ENCODE data around the gene MAP4.
"Not testable (repeated sequence)": the region's sequence is repeated elsewhere in the genome, so short reads cannot be mapped to it uniquely, and the experiment has no call there.

The MAP4 gene

GRCh38 chr3:47902746-47903145 lies 113.5 kb downstream of the MAP4 start:
- DNase-seq (ENCODE audit: insufficient read length, low spot score) (no peak), FAIRE-seq (no peak)

GRCh38 chr3:47901280-47901833 lies 114.9 kb downstream of the MAP4 start:
- no peak for DNase-seq (ENCODE audit: insufficient read length, low spot score)
- FAIRE-seq = no peak

- DNase-seq (ENCODE audit: insufficient read length, low spot score) (no peak), FAIRE-seq (no peak)
Observed at GRCh38 chr3:47899495-47900108, 116.6 kb downstream of the MAP4 start.

- FAIRE-seq = no peak
- no peak for DNase-seq (ENCODE audit: insufficient read length, low spot score)
Observed at GRCh38 chr3:47897954-47898353, 118.3 kb downstream of the MAP4 start.

- FAIRE-seq (no peak), DNase-seq (ENCODE audit: insufficient read length, low spot score) (no peak)
Observed at GRCh38 chr3:47896736-47897135, 119.5 kb downstream of the MAP4 start.

GRCh38 chr3:47895241-47895640 lies 121.0 kb downstream of the MAP4 start:
- DNase-seq (ENCODE audit: insufficient read length, low spot score) (no peak), FAIRE-seq (no peak)

GRCh38 chr3:47892286-47893040 lies 123.8 kb downstream of the MAP4 start:
- no peak for DNase-seq (ENCODE audit: insufficient read length, low spot score)
- no peak for FAIRE-seq

GRCh38 chr3:47891613-47892005 lies 124.6 kb downstream of the MAP4 start:
- no peak for FAIRE-seq
- no peak for DNase-seq (ENCODE audit: insufficient read length, low spot score)

- DNase-seq (ENCODE audit: insufficient read length, low spot score) = no peak
- FAIRE-seq = no peak
Observed at GRCh38 chr3:47890828-47891612, 125.2 kb downstream of the MAP4 start.

GRCh38 chr3:47890126-47890827 lies 125.9 kb downstream of the MAP4 start:
- no peak for FAIRE-seq
- DNase-seq (ENCODE audit: insufficient read length, low spot score) = no peak

- FAIRE-seq = no peak
Observed at GRCh38 chr3:47888986-47889757, 127.0 kb downstream of the MAP4 start.

GRCh38 chr3:47887991-47888390 lies 128.2 kb downstream of the MAP4 start:
- FAIRE-seq; DNase-seq (ENCODE audit: insufficient read length, low spot score): not testable (repeated sequence)

More at GRCh38 chr3:47888986-47889757, 127.0 kb downstream of the MAP4 start:
- DNase-seq (ENCODE audit: insufficient read length, low spot score) = no peak

GRCh38 chr3:47885168-47885567 lies 131.0 kb downstream of the MAP4 start:
- FAIRE-seq (no peak), DNase-seq (ENCODE audit: insufficient read length, low spot score) (no peak)

GRCh38 chr3:47884603-47885002 lies 131.6 kb downstream of the MAP4 start:
- DNase-seq (ENCODE audit: insufficient read length, low spot score) (no peak), FAIRE-seq (no peak)

- no peak for FAIRE-seq
- no peak for DNase-seq (ENCODE audit: insufficient read length, low spot score)
Observed at GRCh38 chr3:47882338-47882737, 133.9 kb downstream of the MAP4 start.

GRCh38 chr3:47877719-47878118 lies 138.5 kb downstream of the MAP4 start:
- DNase-seq (ENCODE audit: insufficient read length, low spot score) (no peak), FAIRE-seq (no peak)

- DNase-seq (ENCODE audit: insufficient read length, low spot score) (no peak), FAIRE-seq (no peak)
Observed at GRCh38 chr3:47877290-47877689, 138.9 kb downstream of the MAP4 start.

- no peak for DNase-seq (ENCODE audit: insufficient read length, low spot score)
- no peak for FAIRE-seq
Observed at GRCh38 chr3:47874913-47875312, 141.3 kb downstream of the MAP4 start.

- no peak for FAIRE-seq
Observed at GRCh38 chr3:47874438-47874837, 141.8 kb downstream of the MAP4 start.

GRCh38 chr3:47872916-47873315 lies 143.3 kb downstream of the MAP4 start:
- FAIRE-seq (no peak), DNase-seq (ENCODE audit: insufficient read length, low spot score) (no peak)

More at GRCh38 chr3:47874438-47874837, 141.8 kb downstream of the MAP4 start:
- no peak for DNase-seq (ENCODE audit: insufficient read length, low spot score)
